Measurements from ENCODE around the gene TRPM3. TPM values are rescaled to one million over a fixed set of nuclear protein-coding genes. Genes with fewer than 3 reads are reported as not detected.

The TRPM3 gene
- total RNA-seq, 4 donors from 2014 or later = 0.51 to 8.4 (median 3.3) TPM

DNA sequence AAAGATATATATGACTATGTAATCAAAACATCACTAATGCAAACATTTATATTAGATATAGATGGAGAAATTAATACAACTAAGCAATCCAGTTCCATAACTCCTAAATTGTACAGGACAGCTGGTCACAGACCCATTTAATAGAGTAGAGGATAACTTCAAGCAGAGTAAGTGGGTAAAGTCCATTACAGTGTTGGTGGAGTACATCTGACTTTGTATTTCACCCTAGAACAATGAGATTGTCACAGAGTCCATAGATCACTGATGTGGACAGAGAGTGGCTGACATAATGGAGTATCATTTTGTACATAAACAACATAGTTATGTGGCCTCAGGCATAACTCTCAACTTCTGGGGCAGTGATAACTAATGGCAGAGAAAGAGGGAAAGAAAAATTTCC is 439.1 kb downstream of the TRPM3 start:
- H3K4me1 ChIP-seq = no peaks in the 10 kb centered on the region
- H3K4me3 ChIP-seq = no peak overlapping the region
- no peak overlapping the region for H3K27ac ChIP-seq
- intact Hi-C loops (cut with DNase I; ENCODE audit: low total_unique reads) = no loop called here
- TF ChIP-seq POLR2A (IDR thresholded peaks at IDR 0.05) (no peak), CTCF (IDR thresholded peaks at IDR 0.05) (no peak)
- no peaks in the 10 kb centered on the region for H3K36me3 ChIP-seq
- H3K27me3 ChIP-seq = no peaks in the 10 kb centered on the region
- no peaks in the 10 kb centered on the region for H3K9me3 ChIP-seq
- DNase-seq = no peak

DNA sequence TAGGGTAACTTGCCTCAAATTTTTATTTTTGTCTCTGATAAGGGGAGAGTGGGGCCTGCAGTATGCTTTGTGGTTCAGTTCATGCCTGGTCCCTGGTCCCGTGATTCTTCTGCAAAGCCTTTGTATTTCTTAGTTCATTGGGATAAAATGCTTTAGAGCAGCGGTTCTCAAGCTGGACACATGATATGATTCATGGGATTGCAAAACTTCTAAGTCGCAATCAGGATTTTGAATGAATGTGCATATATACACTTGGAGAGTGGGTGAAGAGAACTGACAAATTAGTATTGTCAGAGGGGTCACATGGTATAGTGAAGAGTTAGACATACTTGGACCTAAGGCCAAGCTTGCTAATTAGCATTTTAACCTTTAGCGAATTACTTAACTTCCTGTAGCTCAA is 441.6 kb downstream of the TRPM3 start:
- Histone ChIP-seq H3K4me3 (no peak overlapping the region), H3K4me1 (no peaks in the 10 kb centered on the region), H3K27me3 (no peaks in the 10 kb centered on the region), H3K36me3 (no peaks in the 10 kb centered on the region), H3K27ac (no peak overlapping the region), H3K9me3 (no peaks in the 10 kb centered on the region)
- no peak for DNase-seq
- intact Hi-C loops (cut with DNase I; ENCODE audit: low total_unique reads) = no loop called here
- TF ChIP-seq CTCF (IDR thresholded peaks at IDR 0.05) (no peak), POLR2A (IDR thresholded peaks at IDR 0.05) (no peak)

DNA sequence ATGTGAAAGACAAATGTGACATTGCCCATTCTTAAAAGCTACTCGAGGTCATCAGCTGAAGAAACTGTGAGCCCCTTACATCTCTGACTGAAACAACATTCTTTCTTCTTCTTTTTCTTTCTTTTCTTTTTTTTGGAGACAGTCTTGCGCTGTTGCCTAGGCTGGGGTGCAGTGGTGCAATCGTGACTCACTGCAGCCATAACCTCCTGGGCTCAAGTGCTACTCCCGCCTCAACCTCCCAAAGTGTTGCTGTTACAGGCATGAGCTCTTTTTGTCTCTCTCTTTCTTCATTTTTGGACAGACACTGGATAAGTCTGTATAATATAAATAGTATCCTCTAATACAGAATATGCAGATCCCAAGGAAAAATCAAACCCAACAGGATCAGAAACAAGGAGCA is 443.3 kb downstream of the TRPM3 start:
- no peaks in the 10 kb centered on the region for H3K9me3 ChIP-seq
- H3K36me3 ChIP-seq = no peaks in the 10 kb centered on the region
- H3K4me3 ChIP-seq = no peak overlapping the region
- no peak for DNase-seq
- intact Hi-C loops (cut with DNase I; ENCODE audit: low total_unique reads) = no loop called here
- no peak for TF ChIP-seq CTCF (IDR thresholded peaks at IDR 0.05)
- no peak for TF ChIP-seq POLR2A (IDR thresholded peaks at IDR 0.05)
- H3K27ac ChIP-seq = no peak overlapping the region
- no peaks in the 10 kb centered on the region for H3K27me3 ChIP-seq
- H3K4me1 ChIP-seq = no peaks in the 10 kb centered on the region

- no peak for DNase-seq
- Histone ChIP-seq H3K9me3 (no peaks in the 10 kb centered on the region), H3K36me3 (no peaks in the 10 kb centered on the region), H3K4me3 (no peak overlapping the region), H3K27ac (peak overlapping the region in 1 of 2 donors; percentile 37), H3K27me3 (no peaks in the 10 kb centered on the region), H3K4me1 (no peaks in the 10 kb centered on the region)
- intact Hi-C loops (cut with DNase I; ENCODE audit: low total_unique reads) = no loop called here
- TF ChIP-seq CTCF (IDR thresholded peaks at IDR 0.05) (no peak), POLR2A (IDR thresholded peaks at IDR 0.05) (no peak)
These were observed 444.2 kb downstream of the TRPM3 start for GRCh38 chr9:70677055-70677735.

GRCh38 chr9:70675868-70676370 is 445.5 kb downstream of the TRPM3 start:
- H3K4me1 ChIP-seq = no peaks in the 10 kb centered on the region
- no peaks in the 10 kb centered on the region for H3K27me3 ChIP-seq
- H3K27ac ChIP-seq = peak overlapping the region in 1 of 2 donors; percentile 10
- no peak for TF ChIP-seq CTCF (IDR thresholded peaks at IDR 0.05)
- TF ChIP-seq POLR2A (IDR thresholded peaks at IDR 0.05) = no peak
- H3K9me3 ChIP-seq = no peaks in the 10 kb centered on the region
- no peak overlapping the region for H3K4me3 ChIP-seq
- no peaks in the 10 kb centered on the region for H3K36me3 ChIP-seq
- intact Hi-C loops (cut with DNase I; ENCODE audit: low total_unique reads) = no loop called here
- DNase-seq = no peak
